Kidney epithelial cell (primary cell): ENCODE measurements around the gene UCP2. TPM values are rescaled to one million over a fixed set of nuclear protein-coding genes. Genes with fewer than 3 reads are reported as not detected.

Experiments used
- DNase-seq: peaks from one replicate; pipeline ENCODE4 v3.0.0-alpha.2; 2010; ENCODE audit warnings: low read depth
- H3K27me3 ChIP-seq: 2 replicates; pipeline ENCODE4 v1.6.0; 2011; ENCODE audit warnings: low read length; ENCODE audit not compliant: control insufficient read depth, insufficient read depth
- H3K36me3 ChIP-seq: 2 replicates; pipeline ENCODE4 v1.5.1; 2011; ENCODE audit warnings: low read length; ENCODE audit not compliant: control insufficient read depth, insufficient read depth
- H3K4me3 ChIP-seq: 2 replicates; pipeline ENCODE4 v1.5.1; 2011; ENCODE audit warnings: low read depth, mild to moderate bottlenecking, control low read depth, low read length
- total RNA-seq: library from RNA; depleted of rRNA; stranded (reverse); fragments of >200 nt; gene quantifications from 2 replicates; pipeline ENCODE4 v1.2.3, GENCODE V29; 2015
- TF ChIP-seq, protein P1 (sequence below): IDR thresholded peaks from 2 replicates; pipeline ENCODE4 v1.5.1; 2011; ENCODE audit warnings: mild to moderate bottlenecking, moderate library complexity, low read length, control low read depth, inconsistent platforms; ENCODE audit not compliant: insufficient read depth, poor library complexity, severe bottlenecking

The UCP2 gene
- total RNA-seq, 1 donor from 2014 or later = 13.0 TPM

DNA sequence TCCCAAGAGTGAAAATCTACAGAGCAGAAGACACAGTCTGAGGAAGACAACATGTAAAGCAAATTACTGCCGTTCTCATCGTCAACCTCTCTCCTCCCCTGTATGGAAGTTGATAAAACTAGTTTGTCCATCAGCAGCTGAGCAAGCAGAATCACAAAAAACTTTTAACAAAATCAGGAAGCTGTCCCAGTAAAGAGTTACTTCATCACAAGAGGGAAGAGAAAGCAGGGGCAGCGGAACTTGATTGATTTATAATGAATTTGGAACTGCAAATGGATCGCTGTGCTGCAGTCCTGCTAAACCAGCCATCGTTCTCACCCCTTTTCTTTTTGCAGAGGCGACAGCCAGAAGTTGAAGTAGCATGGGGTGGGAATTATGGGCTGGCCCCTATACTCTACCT, 39.9 kb upstream of the UCP2 start:
- DNase-seq = no peak
- no peaks in the 10 kb centered on the region for H3K36me3 ChIP-seq
- no peaks in the 10 kb centered on the region for H3K27me3 ChIP-seq
- H3K4me3 ChIP-seq = no peak overlapping the region
- TF ChIP-seq, protein P1, sequence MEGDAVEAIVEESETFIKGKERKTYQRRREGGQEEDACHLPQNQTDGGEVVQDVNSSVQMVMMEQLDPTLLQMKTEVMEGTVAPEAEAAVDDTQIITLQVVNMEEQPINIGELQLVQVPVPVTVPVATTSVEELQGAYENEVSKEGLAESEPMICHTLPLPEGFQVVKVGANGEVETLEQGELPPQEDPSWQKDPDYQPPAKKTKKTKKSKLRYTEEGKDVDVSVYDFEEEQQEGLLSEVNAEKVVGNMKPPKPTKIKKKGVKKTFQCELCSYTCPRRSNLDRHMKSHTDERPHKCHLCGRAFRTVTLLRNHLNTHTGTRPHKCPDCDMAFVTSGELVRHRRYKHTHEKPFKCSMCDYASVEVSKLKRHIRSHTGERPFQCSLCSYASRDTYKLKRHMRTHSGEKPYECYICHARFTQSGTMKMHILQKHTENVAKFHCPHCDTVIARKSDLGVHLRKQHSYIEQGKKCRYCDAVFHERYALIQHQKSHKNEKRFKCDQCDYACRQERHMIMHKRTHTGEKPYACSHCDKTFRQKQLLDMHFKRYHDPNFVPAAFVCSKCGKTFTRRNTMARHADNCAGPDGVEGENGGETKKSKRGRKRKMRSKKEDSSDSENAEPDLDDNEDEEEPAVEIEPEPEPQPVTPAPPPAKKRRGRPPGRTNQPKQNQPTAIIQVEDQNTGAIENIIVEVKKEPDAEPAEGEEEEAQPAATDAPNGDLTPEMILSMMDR = no peak

DNA sequence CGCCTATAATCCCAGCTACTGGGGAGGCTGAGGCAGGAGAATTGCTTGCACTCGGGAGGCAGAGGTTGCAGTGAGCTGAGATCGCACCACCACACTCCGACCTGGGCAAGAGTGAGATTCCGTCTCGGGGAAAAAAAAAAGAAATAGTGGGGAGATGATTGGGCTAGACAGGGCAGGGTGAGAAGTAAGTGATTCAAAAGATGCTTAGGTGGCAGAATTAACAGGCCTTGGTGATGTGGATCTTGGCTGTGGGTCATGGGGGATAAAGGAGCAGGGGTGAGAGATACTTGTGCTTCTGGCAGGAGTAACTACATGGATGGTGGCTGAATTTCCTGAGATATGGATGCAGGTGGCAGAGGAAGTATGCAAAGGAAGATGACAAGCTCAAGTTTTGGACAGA, 39.4 kb upstream of the UCP2 start:
- TF ChIP-seq, protein P1 = no peak
- Histone ChIP-seq H3K27me3 (no peaks in the 10 kb centered on the region), H3K36me3 (no peaks in the 10 kb centered on the region), H3K4me3 (no peak overlapping the region)
- no peak for DNase-seq

DNA sequence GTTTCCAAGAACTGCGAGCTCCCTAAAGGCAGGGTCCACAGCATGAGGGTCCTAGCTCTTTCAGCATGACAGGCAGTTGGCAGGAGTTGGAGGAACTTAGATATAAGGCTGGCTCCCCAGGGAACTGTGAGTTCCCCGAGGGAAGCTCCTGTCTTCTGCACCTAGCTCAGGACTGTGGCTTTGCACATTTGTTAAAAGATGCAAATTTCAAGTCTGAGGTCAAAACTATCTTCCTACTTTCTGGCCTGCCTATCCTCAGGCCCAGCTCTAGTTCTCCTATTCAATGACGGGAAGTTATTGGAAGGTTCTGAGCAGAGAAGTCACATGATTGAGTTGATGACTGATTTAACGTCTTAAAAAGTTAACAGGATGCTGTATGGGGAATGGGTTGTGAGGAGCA, 37.9 kb upstream of the UCP2 start:
- Histone ChIP-seq H3K27me3 (no peaks in the 10 kb centered on the region), H3K4me3 (no peak overlapping the region), H3K36me3 (no peaks in the 10 kb centered on the region)
- TF ChIP-seq, protein P1 = no peak
- DNase-seq = no peak

DNA sequence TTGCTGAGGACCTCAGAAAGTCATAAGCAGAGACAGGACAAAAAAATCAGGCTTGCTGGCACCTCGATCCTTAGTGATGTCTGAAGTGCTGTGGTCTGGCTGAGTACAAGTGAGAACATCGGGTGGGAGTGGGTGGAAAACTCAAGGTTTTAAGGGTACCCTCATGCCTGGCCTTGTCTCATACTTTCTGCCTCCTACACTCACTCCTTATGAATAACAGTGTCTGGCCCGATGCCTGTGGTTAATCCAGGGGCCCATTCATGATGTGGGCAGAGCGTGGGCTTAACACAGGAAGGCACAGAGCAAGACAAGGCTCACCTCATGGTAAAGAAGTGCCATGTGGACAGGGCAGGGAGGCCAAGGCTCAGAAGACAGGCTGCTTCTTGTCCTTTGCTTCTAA, 37.2 kb upstream of the UCP2 start:
- no peak for DNase-seq
- Histone ChIP-seq H3K27me3 (no peaks in the 10 kb centered on the region), H3K4me3 (no peak overlapping the region), H3K36me3 (no peaks in the 10 kb centered on the region)
- TF ChIP-seq, protein P1 = no peak

DNA sequence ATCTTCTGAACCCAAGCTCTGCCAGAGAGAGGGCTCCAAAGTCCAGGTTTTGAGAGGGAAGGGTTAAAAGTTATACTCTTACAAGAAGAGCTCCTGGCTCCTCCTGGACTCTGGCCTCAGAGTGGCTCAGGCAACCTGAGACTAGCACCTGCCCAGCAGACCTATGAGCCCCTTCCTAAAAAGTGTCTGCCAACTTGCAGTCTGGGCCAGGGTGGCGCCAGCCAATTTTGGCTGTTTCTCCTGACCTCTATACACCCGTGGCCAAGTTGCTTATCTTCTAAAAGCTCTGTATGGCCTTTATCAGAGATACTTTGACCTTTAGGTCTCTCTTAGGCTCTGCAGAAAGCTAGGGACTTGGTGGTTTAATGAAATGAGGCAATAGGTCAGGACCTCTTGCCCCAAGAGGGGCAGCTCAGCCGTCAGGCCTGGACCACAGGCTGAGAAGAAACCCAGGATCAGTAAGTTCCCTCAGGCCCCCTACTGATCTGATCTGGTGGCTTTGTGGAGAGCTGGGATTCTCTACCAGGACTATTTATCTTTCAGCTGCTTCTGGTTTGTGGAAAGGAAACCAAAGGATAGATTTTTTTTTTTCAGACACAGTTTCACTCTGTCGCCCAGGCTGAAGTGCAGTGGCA, 36.6 kb upstream of the UCP2 start:
- Histone ChIP-seq H3K27me3 (no peaks in the 10 kb centered on the region), H3K36me3 (no peaks in the 10 kb centered on the region), H3K4me3 (no peak overlapping the region)
- TF ChIP-seq, protein P1 = no peak
- DNase-seq = no peak
